AG09309 (cell line): ENCODE data around the gene SRMS.
A peak's percentile ranks its signal among the peaks of the same experiment; 100 is the strongest.

Source experiments
- DNase-seq: peaks from one replicate; pipeline ENCODE4 v3.0.0-alpha.2; 2010; ENCODE audit warnings: low read depth
- H3K4me3 ChIP-seq: 2 replicates; pipeline ENCODE4 v1.5.1; 2011; ENCODE audit warnings: mild to moderate bottlenecking, low read depth, low read length, moderate library complexity; ENCODE audit not compliant: control insufficient read depth
- CTCF ChIP-seq: IDR thresholded peaks from 2 replicates; pipeline ENCODE4 v1.5.1; 2011; ENCODE audit warnings: mild to moderate bottlenecking, low read depth, low read length, inconsistent platforms; ENCODE audit not compliant: insufficient read depth, control insufficient read depth; ENCODE audit errors: missing control alignments

Gene SRMS

GRCh38 chr20:63530788-63531160, 16.8 kb downstream of the SRMS start:
- no peak overlapping the region for H3K4me3 ChIP-seq
- no peak for TF ChIP-seq CTCF
- no peak for DNase-seq

GRCh38 chr20:63529861-63530787, 17.4 kb downstream of the SRMS start:
- H3K4me3 ChIP-seq = no peak overlapping the region
- no peak for DNase-seq
- peak; percentile 4 for TF ChIP-seq CTCF

GRCh38 chr20:63529180-63529860, 18.2 kb downstream of the SRMS start:
- no peak for DNase-seq
- no peak overlapping the region for H3K4me3 ChIP-seq
- no peak for TF ChIP-seq CTCF

- no peak for DNase-seq
- H3K4me3 ChIP-seq = no peak overlapping the region
- TF ChIP-seq CTCF = no peak
These were observed 20.4 kb downstream of the SRMS start for GRCh38 chr20:63527184-63527583.

- TF ChIP-seq CTCF = no peak
- no peak for DNase-seq
- H3K4me3 ChIP-seq = no peak overlapping the region
These were observed 21.6 kb downstream of the SRMS start for GRCh38 chr20:63525971-63526370.

- H3K4me3 ChIP-seq = no peak overlapping the region
- DNase-seq = no peak
- no peak for TF ChIP-seq CTCF
These were observed 22.4 kb downstream of the SRMS start for GRCh38 chr20:63525185-63525584.
